Measurements from ENCODE around the gene LITAFD. TPM values are rescaled to one million over a fixed set of nuclear protein-coding genes. Genes with fewer than 3 reads are reported as not detected.

The LITAFD gene
- polyA plus RNA-seq, 1 donor from 2014 or later: not detected

- Histone ChIP-seq H3K9me3 (ENCODE audit: low read length) (no peaks in the 10 kb centered on the region), H3K9me2 (ENCODE audit: insufficient read depth, low read length) (no peaks in the 10 kb centered on the region), H4K20me1 (ENCODE audit: insufficient read depth) (peaks cover 3% of the 10 kb centered on the region), H3K4me3 (ENCODE audit: low read length) (no peak overlapping the region), H3K9ac (ENCODE audit: low read length) (no peak overlapping the region), H3K79me2 (replicated peaks; ENCODE audit: insufficient read depth, low read length) (peaks cover 42% of the 10 kb centered on the region), H3K27ac (ENCODE audit: low read length) (no peak overlapping the region), H3K27me3 (ENCODE audit: insufficient read depth, low read depth, low read length) (no peaks in the 10 kb centered on the region), H3K36me3 (ENCODE audit: insufficient read depth, low read length) (peaks cover 10% of the 10 kb centered on the region), H2AFZ (ENCODE audit: low read depth, low read length) (no peak overlapping the region), H3K4me2 (ENCODE audit: low read length) (no peak overlapping the region), H3F3A (ENCODE audit: insufficient read depth, low read length, poor library complexity, severe bottlenecking) (no peaks in the 10 kb centered on the region)
- no peak for TF ChIP-seq EP300 (conservative IDR thresholded peaks at IDR 0.05; ENCODE audit: poor library complexity, severe bottlenecking)
- TF ChIP-seq SMC3 (conservative IDR thresholded peaks at IDR 0.05; ENCODE audit: poor library complexity): no peak
These were observed 22.0 kb upstream of the LITAFD start for GRCh38 chr16:8859913-8860881.

- Histone ChIP-seq H3K79me2 (replicated peaks; ENCODE audit: insufficient read depth, low read length) (peaks cover 57% of the 10 kb centered on the region), H3K9me3 (ENCODE audit: low read length) (no peaks in the 10 kb centered on the region), H3K9me2 (ENCODE audit: insufficient read depth, low read length) (no peaks in the 10 kb centered on the region), H4K20me1 (ENCODE audit: insufficient read depth) (peaks cover 3% of the 10 kb centered on the region), H3K4me2 (ENCODE audit: low read length) (no peak overlapping the region), H3K36me3 (ENCODE audit: insufficient read depth, low read length) (peaks cover 10% of the 10 kb centered on the region), H3K27ac (ENCODE audit: low read length) (no peak overlapping the region), H3K4me3 (ENCODE audit: low read length) (no peak overlapping the region), H3F3A (ENCODE audit: insufficient read depth, low read length, poor library complexity, severe bottlenecking) (no peaks in the 10 kb centered on the region), H3K9ac (ENCODE audit: low read length) (no peak overlapping the region), H3K27me3 (ENCODE audit: insufficient read depth, low read depth, low read length) (no peaks in the 10 kb centered on the region), H2AFZ (ENCODE audit: low read depth, low read length) (no peak overlapping the region)
- no peak for TF ChIP-seq CTCF (IDR thresholded peaks at IDR 0.05; ENCODE audit: poor library complexity, severe bottlenecking)
- no peak for TF ChIP-seq EZH2 (IDR thresholded peaks at IDR 0.05; ENCODE audit: borderline replicate concordance, insufficient read depth, low read length, poor library complexity, severe bottlenecking)
- no peak for TF ChIP-seq EP300 (conservative IDR thresholded peaks at IDR 0.05; ENCODE audit: poor library complexity, severe bottlenecking)
- TF ChIP-seq RAD21 (conservative IDR thresholded peaks at IDR 0.05): no peak
- no peak for TF ChIP-seq SMC3 (conservative IDR thresholded peaks at IDR 0.05; ENCODE audit: poor library complexity)
- no peak for TF ChIP-seq REST (IDR thresholded peaks at IDR 0.05; ENCODE audit: borderline replicate concordance)
- TF ChIP-seq MXI1 (conservative IDR thresholded peaks at IDR 0.05; ENCODE audit: poor library complexity, severe bottlenecking): no peak
- TF ChIP-seq POLR2AphosphoS5 (IDR thresholded peaks at IDR 0.05): no peak
- TF ChIP-seq TAF1 (IDR thresholded peaks at IDR 0.05; ENCODE audit: low read depth): no peak
These were observed 20.4 kb upstream of the LITAFD start for GRCh38 chr16:8861563-8862308.
